Astrocyte (in vitro differentiated cells and primary cell): ENCODE results near the gene ZNF438.

Source experiments
- EZH2 ChIP-seq: IDR thresholded peaks from 2 replicates; pipeline ENCODE4 v1.6.1; 2012; ENCODE audit warnings: mild to moderate bottlenecking, low read length, inconsistent platforms; ENCODE audit not compliant: insufficient read depth
- TF ChIP-seq, protein P1 (sequence below): IDR thresholded peaks from 2 replicates; pipeline ENCODE4 v1.5.1; 2011; ENCODE audit warnings: low read depth, mild to moderate bottlenecking, inconsistent platforms, low read length, moderate library complexity; ENCODE audit not compliant: insufficient read depth

- TF ChIP-seq, protein P1, sequence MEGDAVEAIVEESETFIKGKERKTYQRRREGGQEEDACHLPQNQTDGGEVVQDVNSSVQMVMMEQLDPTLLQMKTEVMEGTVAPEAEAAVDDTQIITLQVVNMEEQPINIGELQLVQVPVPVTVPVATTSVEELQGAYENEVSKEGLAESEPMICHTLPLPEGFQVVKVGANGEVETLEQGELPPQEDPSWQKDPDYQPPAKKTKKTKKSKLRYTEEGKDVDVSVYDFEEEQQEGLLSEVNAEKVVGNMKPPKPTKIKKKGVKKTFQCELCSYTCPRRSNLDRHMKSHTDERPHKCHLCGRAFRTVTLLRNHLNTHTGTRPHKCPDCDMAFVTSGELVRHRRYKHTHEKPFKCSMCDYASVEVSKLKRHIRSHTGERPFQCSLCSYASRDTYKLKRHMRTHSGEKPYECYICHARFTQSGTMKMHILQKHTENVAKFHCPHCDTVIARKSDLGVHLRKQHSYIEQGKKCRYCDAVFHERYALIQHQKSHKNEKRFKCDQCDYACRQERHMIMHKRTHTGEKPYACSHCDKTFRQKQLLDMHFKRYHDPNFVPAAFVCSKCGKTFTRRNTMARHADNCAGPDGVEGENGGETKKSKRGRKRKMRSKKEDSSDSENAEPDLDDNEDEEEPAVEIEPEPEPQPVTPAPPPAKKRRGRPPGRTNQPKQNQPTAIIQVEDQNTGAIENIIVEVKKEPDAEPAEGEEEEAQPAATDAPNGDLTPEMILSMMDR: no peak
- TF ChIP-seq EZH2: no peak
Observed at GRCh38 chr10:30849231-30850035, 182.2 kb downstream of the ZNF438 start.
